PFSK-1 (cell line): Measurements from ENCODE around the gene TPGS2.

Source experiments
- FOXP2 ChIP-seq: optimal IDR thresholded peaks from 2 replicates; pipeline ENCODE3; 2011; ENCODE audit warnings: borderline replicate concordance, control low read depth, inconsistent platforms; ENCODE audit not compliant: insufficient read depth; ENCODE audit errors: extremely low read length, extremely low read depth
- POLR2AphosphoS5 ChIP-seq: IDR thresholded peaks from 2 replicates; pipeline ENCODE4 v1.6.1; 2012; ENCODE audit warnings: low read depth, mild to moderate bottlenecking, control low read depth, low read length, moderate library complexity
- SIN3A ChIP-seq: IDR thresholded peaks from 2 replicates; pipeline ENCODE4 v1.6.1; 2012; ENCODE audit warnings: mild to moderate bottlenecking, low read length, moderate library complexity, borderline replicate concordance; ENCODE audit not compliant: insufficient read depth
- TAF1 ChIP-seq: IDR thresholded peaks from 2 replicates; pipeline ENCODE4 v1.6.1; 2012; ENCODE audit warnings: low read length, control low read depth, borderline replicate concordance; ENCODE audit not compliant: insufficient read depth
- TF ChIP-seq, protein P1 (sequence below), 2 experiments: IDR thresholded peaks; 2 replicates each; pipeline versions ENCODE4 v1.6.1 to v1.8.0; 2011 to 2012; ENCODE audit warnings: low read depth in 2 of 2, low read length in 2 of 2, control low read depth in 1 of 2, inconsistent platforms in 1 of 2, mild to moderate bottlenecking in 1 of 2, moderate library complexity in 1 of 2; ENCODE audit not compliant: insufficient read depth in 1 of 2

DNA sequence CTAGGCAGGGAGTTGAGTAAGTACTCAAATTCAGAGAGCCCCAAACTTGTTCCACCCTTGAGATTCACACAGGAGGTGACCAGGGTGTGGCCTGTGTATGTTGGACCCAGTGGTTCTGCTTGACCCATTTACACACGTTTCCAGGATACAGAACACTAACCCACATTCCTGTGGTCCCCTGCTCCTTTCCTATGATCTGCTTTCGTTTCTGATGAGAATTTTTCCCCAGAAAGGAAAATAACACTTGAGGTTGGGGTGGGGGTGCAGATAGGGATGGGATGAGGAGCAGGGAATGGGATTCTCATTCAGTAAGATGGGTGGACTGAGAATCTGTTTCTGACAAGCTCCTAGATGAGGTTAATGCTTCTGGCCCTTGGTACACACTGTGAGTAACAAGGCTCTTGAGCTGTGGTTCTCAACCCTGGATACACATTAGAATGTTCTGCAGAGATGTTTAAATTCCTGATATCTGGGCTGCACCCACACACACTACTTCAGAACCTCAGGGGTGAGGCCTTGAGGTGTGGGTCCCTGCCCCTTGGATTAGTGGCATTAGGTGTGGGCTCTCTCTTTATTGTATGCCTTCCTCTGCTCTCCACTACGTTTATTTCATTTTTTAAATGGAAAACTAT, 58.4 kb downstream of the TPGS2 start:
- TF ChIP-seq POLR2AphosphoS5 (no peak), SIN3A (no peak), TAF1 (no peak), FOXP2 (no peak)
- TF ChIP-seq, protein P1, sequence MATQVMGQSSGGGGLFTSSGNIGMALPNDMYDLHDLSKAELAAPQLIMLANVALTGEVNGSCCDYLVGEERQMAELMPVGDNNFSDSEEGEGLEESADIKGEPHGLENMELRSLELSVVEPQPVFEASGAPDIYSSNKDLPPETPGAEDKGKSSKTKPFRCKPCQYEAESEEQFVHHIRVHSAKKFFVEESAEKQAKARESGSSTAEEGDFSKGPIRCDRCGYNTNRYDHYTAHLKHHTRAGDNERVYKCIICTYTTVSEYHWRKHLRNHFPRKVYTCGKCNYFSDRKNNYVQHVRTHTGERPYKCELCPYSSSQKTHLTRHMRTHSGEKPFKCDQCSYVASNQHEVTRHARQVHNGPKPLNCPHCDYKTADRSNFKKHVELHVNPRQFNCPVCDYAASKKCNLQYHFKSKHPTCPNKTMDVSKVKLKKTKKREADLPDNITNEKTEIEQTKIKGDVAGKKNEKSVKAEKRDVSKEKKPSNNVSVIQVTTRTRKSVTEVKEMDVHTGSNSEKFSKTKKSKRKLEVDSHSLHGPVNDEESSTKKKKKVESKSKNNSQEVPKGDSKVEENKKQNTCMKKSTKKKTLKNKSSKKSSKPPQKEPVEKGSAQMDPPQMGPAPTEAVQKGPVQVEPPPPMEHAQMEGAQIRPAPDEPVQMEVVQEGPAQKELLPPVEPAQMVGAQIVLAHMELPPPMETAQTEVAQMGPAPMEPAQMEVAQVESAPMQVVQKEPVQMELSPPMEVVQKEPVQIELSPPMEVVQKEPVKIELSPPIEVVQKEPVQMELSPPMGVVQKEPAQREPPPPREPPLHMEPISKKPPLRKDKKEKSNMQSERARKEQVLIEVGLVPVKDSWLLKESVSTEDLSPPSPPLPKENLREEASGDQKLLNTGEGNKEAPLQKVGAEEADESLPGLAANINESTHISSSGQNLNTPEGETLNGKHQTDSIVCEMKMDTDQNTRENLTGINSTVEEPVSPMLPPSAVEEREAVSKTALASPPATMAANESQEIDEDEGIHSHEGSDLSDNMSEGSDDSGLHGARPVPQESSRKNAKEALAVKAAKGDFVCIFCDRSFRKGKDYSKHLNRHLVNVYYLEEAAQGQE (IDR thresholded peaks at IDR 0.05; ENCODE audit: insufficient read depth in 1 of 2, low read depth in 2 of 2, low read length in 2 of 2) = no peak
